CD4-positive, alpha-beta T cell treated with Interleukin-17A for 4 hours (primary cell): ENCODE measurements around the gene TIMP4.

Source experiments
- DNase-seq: peaks from one replicate; pipeline ENCODE4 v3.0.0-alpha.2; 2020; ENCODE audit warnings: mixed read lengths

TIMP4 gene

GRCh38 chr3:12147049-12147780 lies 11.5 kb downstream of the TIMP4 start:
- no peak for DNase-seq

GRCh38 chr3:12143949-12144504 lies 14.7 kb downstream of the TIMP4 start:
- no peak for DNase-seq

- DNase-seq = no peak
These were observed 16.2 kb downstream of the TIMP4 start for GRCh38 chr3:12142476-12142875.

- no peak for DNase-seq
These were observed 17.4 kb downstream of the TIMP4 start for GRCh38 chr3:12141350-12141749.

- no peak for DNase-seq
These were observed 19.6 kb downstream of the TIMP4 start for GRCh38 chr3:12139111-12139511.

- DNase-seq = peak; percentile 7
These were observed 20.7 kb downstream of the TIMP4 start for GRCh38 chr3:12138044-12138443.

- no peak for DNase-seq
These were observed 22.3 kb downstream of the TIMP4 start for GRCh38 chr3:12136371-12136770.

- peak; percentile 66 for DNase-seq
These were observed 23.6 kb downstream of the TIMP4 start for GRCh38 chr3:12135029-12135657.

- no peak for DNase-seq
These were observed 25.8 kb downstream of the TIMP4 start for GRCh38 chr3:12132881-12133280.

- DNase-seq = no peak
These were observed 27.2 kb downstream of the TIMP4 start for GRCh38 chr3:12131351-12132090.

- DNase-seq = no peak
These were observed 31.3 kb downstream of the TIMP4 start for GRCh38 chr3:12127391-12127790.

GRCh38 chr3:12125772-12126171 lies 32.9 kb downstream of the TIMP4 start:
- no peak for DNase-seq

GRCh38 chr3:12121466-12121865 lies 37.2 kb downstream of the TIMP4 start:
- DNase-seq = no peak

GRCh38 chr3:12120374-12121140 lies 38.2 kb downstream of the TIMP4 start:
- no peak for DNase-seq

GRCh38 chr3:12117473-12117872 lies 41.2 kb downstream of the TIMP4 start:
- DNase-seq = no peak

- no peak for DNase-seq
These were observed 41.8 kb downstream of the TIMP4 start for GRCh38 chr3:12116870-12117269.

- DNase-seq = no peak
These were observed 42.9 kb downstream of the TIMP4 start for GRCh38 chr3:12115849-12116248.

GRCh38 chr3:12115104-12115503 lies 43.6 kb downstream of the TIMP4 start:
- DNase-seq = no peak

- DNase-seq = no peak
These were observed 44.5 kb downstream of the TIMP4 start for GRCh38 chr3:12114251-12114650.

GRCh38 chr3:12107071-12107713 lies 51.5 kb downstream of the TIMP4 start:
- no peak for DNase-seq
